ENCODE data around the gene TUBGCP3. TPM values are rescaled to one million over a fixed set of nuclear protein-coding genes. Genes with fewer than 3 reads are reported as not detected.

TUBGCP3 gene
- polyA plus RNA-seq, 3 donors: 10.0 to 14.3 (median 13.0) TPM

DNA sequence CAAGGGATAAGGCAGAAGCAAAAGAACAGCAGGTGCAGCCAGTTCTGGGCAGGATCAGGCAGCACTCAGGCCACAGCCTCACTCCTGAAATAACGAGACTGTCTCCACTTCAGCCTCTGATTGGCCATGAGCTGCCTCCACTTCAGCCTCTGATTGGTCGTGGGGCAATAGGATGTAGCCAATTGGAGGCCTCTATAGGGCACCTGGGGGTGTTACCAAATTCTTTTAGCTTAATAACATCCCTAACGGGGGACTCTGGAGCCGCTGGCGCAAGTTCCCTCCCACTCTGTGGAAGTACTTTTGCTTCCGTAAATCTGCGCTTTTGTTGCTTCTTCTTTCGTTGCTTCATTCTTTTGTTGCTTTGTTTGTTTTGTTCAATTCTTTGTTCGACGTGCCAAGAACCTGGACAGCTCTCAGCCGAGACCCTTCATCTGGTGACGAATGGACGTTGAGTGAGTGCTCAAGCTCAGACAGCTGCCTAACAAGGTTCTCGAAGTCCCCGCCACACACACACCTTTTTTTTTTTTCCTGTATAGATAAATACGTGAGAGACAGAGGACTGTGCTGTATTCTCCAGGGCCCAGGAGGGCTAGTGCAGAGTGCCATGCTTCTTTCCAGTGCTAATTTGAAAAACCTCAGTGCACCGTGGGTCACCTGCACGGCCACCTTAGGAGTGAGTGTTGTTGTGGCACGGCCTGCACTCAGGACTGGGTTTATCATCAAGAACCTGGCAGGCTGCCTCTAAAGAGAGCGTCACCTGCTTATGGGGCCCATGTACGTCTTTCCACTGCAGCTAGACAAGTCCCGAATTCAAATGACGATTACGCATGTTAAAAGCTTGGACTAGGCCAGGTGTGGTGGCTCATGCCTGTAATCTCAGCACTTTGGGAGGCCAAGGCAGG lies 32.0 kb upstream of the TUBGCP3 start:
- no peak overlapping the region for H3K27ac ChIP-seq (ENCODE audit: low read depth, low read length)
- 64 to 75% (median 70%) methylated on average over 24 of the region's 24 CpGs for WGBS, 3 donors

GRCh38 chr13:112618501-112618900 lies 30.5 kb upstream of the TUBGCP3 start:
- 89 to 92% (median 91%) methylated on average over 12 of the region's 12 CpGs for WGBS, 3 donors
- no peak overlapping the region for H3K27ac ChIP-seq (ENCODE audit: low read depth, low read length)

DNA sequence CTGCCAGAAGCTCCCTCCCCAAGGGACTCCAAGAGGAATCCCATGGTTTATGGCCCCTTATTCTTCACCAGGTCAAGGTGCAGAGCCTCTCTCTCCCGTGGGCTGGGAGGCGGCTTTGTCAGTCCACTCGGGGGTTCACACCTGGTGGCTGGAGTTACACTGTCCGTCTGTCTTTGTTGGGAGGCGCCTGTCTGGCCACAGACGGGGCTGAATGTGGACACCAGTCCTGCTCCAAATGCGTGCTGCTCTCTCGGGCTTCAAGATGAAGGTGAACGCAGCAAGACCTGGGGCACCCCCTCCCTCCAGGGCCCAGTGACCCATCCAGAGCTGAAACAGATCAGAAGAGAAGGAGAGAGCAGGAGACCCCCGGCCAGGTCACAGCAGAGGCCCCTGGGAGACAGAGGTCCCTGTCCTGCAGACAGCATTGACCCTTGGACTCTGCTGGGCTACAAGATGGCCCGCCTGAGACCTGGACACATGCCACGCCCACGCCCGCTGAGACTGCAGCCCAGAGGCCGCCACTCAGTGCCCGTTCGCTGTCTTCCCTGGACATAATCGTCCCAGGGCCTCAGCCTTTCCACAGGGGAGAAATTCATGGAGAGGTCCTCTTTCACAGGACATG lies 29.9 kb upstream of the TUBGCP3 start:
- no peak overlapping the region for H3K27ac ChIP-seq (ENCODE audit: low read depth, low read length)
- WGBS, 3 donors: 86 to 90% (median 87%) methylated on average over 18 of the region's 18 CpGs

- WGBS, 3 donors: 52 to 61% (median 60%) methylated on average over 13 of the region's 13 CpGs
- no peak overlapping the region for H3K27ac ChIP-seq (ENCODE audit: low read depth, low read length)
Measured at GRCh38 chr13:112616586-112617362, 28.8 kb upstream of the TUBGCP3 start.

GRCh38 chr13:112615391-112615790 lies 27.4 kb upstream of the TUBGCP3 start:
- 74 to 87% (median 85%) methylated on average over 8 of the region's 8 CpGs for WGBS, 3 donors
- H3K27ac ChIP-seq (ENCODE audit: low read depth, low read length): no peak overlapping the region

DNA sequence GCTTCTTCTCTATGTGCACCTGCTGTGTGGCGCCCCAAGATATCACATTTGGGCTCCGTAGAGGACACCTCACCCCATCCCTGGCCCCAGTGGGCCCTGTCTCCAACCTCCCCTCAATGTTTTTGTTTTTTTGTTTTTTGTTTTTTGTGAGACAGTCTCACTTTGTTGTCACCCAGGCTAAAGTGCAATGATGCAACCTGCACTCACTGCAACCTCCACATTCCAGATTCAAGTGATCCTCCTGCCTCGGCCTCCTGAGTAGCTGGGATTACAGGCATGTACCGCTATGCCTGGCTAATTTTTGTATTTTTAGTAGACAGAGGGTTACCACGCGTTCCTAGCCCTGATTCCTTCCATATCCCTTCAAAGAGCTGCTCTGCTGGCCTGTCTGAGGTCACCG lies 26.9 kb upstream of the TUBGCP3 start:
- 83 to 93% (median 92%) methylated on average over 7 of the region's 7 CpGs for WGBS, 3 donors

DNA sequence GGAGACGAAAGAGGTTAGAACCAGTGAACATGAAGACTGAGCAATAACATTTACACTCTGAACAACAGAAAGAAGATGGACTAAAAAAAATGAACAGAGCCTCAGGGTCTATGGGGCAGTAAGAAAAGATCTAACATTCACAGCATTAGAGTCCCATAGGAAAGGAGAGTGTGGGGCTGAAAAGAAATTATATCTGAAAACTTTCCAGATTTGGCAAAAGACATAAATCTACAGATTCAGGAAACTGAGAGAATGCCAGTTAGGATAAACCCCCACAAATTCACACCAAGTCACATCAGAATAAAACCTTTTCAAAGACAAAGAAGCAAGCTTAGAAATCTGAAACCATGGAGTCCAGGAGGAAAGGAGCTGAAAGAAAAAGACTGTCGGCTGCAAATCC lies 20.3 kb upstream of the TUBGCP3 start:
- no peak overlapping the region for H3K27ac ChIP-seq (ENCODE audit: low read depth, low read length)
- 89 to 97% (median 95%) methylated on average over 2 of the region's 2 CpGs for WGBS, 3 donors

More for the DNA sequence above, 26.9 kb upstream of the TUBGCP3 start:
- H3K27ac ChIP-seq (ENCODE audit: low read depth, low read length): no peak overlapping the region

DNA sequence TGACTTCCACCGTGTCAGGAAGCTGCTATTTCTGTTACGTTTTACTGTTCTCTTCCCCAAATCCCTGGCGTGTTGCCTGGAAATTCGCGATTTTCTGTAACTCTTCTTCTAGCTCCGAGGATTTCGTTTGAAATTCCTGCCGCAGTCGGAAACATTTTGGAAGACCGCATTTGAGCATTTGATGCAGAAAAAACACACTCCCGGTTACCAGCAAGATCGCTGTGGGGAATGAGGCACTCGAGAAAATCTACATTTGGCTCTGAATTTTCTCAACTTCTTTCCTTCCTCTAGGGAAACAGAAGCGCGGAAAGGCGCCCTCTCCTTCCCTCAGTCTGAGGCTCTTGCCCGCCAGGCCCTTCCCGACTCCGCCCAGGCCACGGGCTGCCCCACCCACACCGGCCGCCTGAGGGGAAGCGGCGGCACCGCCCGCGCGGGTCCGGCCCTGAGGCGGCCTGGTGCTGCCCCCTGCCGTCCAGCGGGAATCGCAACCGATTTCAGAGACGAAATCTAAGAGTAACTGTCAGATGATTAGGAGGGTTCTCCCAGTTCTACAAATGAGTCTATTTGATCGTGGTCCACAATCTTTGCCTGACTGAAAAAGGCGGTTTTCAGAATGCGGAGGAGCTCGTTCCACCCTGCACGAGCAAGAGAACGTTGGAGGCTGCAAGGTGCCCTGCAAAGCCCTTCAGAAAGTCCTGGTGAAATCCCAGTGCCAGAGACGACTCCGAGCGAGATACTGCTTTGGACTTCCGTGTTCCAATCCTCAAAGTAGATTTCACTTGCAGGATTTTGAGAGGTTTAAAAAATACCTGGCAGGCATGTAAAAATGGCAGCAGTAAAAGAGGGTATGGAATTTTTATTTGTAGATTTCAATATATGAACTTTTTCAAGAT lies 18.4 kb upstream of the TUBGCP3 start:
- 3 to 4% (median 3%) methylated on average over 45 of the region's 45 CpGs for WGBS, 3 donors
- H3K27ac ChIP-seq (ENCODE audit: low read depth, low read length): no peak overlapping the region

DNA sequence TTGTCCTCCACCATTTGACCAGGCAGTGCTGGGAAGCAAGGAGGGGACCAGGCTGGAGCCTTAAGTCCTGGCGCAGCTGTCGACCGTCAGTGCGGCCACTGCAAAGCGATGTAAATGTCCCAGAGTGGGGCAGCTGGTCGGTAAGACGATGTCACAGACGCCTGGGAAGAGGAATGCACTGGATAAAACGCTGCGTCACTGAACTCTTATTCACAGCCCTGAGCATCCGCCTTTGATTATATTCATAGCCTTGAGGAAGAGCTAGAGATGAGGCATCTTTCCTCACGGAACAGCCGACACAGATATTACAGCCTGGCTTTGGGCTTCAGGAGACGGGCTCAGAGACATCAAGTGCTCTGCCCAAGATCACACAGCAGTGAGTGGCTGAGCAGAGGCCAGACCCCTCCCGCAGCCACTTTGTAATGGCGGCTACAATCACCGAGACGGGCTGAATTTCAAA lies 17.6 kb upstream of the TUBGCP3 start:
- WGBS, 3 donors: 72 to 74% (median 72%) methylated on average over 18 of the region's 18 CpGs
- no peak overlapping the region for H3K27ac ChIP-seq (ENCODE audit: low read depth, low read length)

DNA sequence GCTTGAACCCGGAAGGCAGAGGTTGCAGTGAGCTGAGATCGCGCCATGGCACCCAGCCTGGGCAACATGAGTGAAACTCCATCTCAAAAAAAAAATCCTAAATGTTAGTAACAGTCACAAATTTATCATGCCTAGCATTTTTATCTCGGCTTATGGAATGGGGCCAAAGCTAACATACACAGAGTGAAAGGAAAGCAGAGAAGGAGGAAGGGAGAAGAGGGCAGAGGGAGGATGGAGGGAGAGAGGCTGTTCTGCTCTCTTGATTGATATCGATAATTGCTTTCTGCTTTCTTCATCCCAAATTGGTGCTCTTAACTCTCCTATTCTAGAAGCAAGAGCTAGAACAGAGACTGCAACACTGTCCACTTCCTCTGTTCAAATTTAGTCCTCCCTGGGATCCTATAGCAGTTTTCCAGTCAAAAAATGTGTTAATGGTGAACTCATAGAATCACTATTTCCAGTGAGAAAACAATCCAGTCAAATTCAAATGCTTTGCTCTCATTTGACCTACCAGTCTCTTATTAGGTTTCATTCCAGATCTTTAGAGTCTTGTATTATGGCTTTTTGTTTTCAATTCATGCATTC lies 15.8 kb upstream of the TUBGCP3 start:
- WGBS, 3 donors: 25 to 79% (median 76%) methylated on average over 5 of the region's 5 CpGs
- H3K27ac ChIP-seq (ENCODE audit: low read depth, low read length): no peak overlapping the region

GRCh38 chr13:112602189-112602588 lies 14.2 kb upstream of the TUBGCP3 start:
- H3K27ac ChIP-seq (ENCODE audit: low read depth, low read length): no peak overlapping the region
- 60 to 91% (median 88%) methylated on average over 8 of the region's 8 CpGs for WGBS, 3 donors

- no peak overlapping the region for H3K27ac ChIP-seq (ENCODE audit: low read depth, low read length)
- WGBS, 3 donors: 74 to 94% (median 93%) methylated on average over 14 of the region's 14 CpGs
Measured at GRCh38 chr13:112601371-112601770, 13.4 kb upstream of the TUBGCP3 start.

DNA sequence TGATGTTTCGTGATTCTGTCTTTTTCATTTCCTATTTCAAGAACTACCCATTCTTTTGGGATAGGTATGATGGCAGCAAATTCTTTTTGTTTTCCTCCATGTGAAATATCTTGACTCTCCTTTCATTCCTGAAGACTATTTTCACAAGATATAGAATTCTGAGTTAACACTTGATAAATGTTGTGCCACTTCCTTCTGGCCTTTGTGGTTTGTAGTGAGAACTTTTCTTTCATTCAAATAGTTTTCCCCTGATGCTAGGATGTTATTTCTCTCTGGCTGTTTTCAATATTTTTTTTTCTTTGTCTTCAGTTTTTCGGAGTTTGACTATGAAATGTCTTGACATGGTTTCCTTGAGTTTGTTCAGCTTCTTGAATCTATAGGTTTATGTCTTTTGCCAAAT lies 8.3 kb upstream of the TUBGCP3 start:
- WGBS, 3 donors: 61 to 91% (median 73%) methylated on average over 2 of the region's 2 CpGs
- no peak overlapping the region for H3K27ac ChIP-seq (ENCODE audit: low read depth, low read length)

GRCh38 chr13:112592647-112593046 lies 4.7 kb upstream of the TUBGCP3 start:
- no peak overlapping the region for H3K27ac ChIP-seq (ENCODE audit: low read depth, low read length)
- WGBS, 3 donors: 75 to 94% (median 89%) methylated on average over 7 of the region's 7 CpGs

GRCh38 chr13:112592181-112592580 lies 4.2 kb upstream of the TUBGCP3 start:
- H3K27ac ChIP-seq (ENCODE audit: low read depth, low read length): no peak overlapping the region
- 92 to 97% (median 93%) methylated on average over 7 of the region's 7 CpGs for WGBS, 3 donors

- no peak overlapping the region for H3K27ac ChIP-seq (ENCODE audit: low read depth, low read length)
- WGBS, 3 donors: 42 to 59% (median 45%) methylated on average over 33 of the region's 33 CpGs
Measured at GRCh38 chr13:112588490-112589297, 741 bp upstream of the TUBGCP3 start.

DNA sequence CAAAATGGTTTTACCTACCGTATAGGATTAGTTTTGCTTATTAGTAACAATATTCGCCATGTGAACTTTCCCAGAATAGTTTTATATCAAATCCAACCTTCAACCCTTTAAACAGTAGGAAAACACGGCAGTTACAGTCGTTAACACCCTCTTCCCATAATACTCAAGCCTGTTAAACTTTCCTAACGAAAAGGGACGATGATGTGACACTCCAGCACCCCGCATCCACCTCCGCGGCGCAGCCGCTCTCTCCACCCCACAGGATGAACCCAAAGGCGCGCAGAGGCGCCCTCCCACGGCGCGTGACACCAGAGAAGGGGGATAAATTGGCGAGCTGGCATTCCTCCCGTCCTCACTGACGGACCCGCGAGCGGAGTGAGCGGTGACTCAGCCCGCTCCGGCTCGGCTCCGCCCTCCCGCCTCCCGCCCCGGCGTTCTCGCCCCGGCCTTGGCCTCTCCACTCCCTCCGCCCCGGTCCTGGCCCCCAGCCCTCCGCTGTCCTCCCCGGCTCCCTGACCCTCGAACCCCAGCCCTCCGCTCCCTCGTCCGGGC lies 665 bp downstream of the TUBGCP3 start:
- peak overlapping the region; percentile 98 for H3K27ac ChIP-seq (ENCODE audit: low read depth, low read length)
- 0 to 1% (median 0%) methylated on average over 42 of the region's 42 CpGs for WGBS, 3 donors
